ENCODE measurements around the gene MAK.
"Not testable (repeated sequence)": the region's sequence is repeated elsewhere in the genome, so short reads cannot be mapped to it uniquely, and the experiment has no call there.

MAK gene

GRCh38 chr6:10831609-10832008 lies 6.7 kb downstream of the MAK start:
- DNase-seq (ENCODE audit: low read depth): no peak
- no peak overlapping the region for H3K4me3 ChIP-seq (ENCODE audit: low read depth, low read length)
- no peak for TF ChIP-seq CTCF (IDR thresholded peaks at IDR 0.05; ENCODE audit: control insufficient read depth, extremely low read depth, insufficient read depth)

GRCh38 chr6:10824819-10825218 lies 13.5 kb downstream of the MAK start:
- no peak for DNase-seq (ENCODE audit: low read depth)
- H3K4me3 ChIP-seq (ENCODE audit: low read depth, low read length): no peak overlapping the region
- TF ChIP-seq CTCF (IDR thresholded peaks at IDR 0.05; ENCODE audit: control insufficient read depth, extremely low read depth, insufficient read depth): no peak

- no peak overlapping the region for H3K4me3 ChIP-seq (ENCODE audit: low read depth, low read length)
- DNase-seq (ENCODE audit: low read depth): no peak
- no peak for TF ChIP-seq CTCF (IDR thresholded peaks at IDR 0.05; ENCODE audit: control insufficient read depth, extremely low read depth, insufficient read depth)
These were observed 14.0 kb downstream of the MAK start for GRCh38 chr6:10824297-10824696.

- H3K4me3 ChIP-seq (ENCODE audit: low read depth, low read length); DNase-seq (ENCODE audit: low read depth): not testable (repeated sequence)
These were observed 24.2 kb downstream of the MAK start for GRCh38 chr6:10814176-10814575.

- TF ChIP-seq CTCF (IDR thresholded peaks at IDR 0.05; ENCODE audit: control insufficient read depth, extremely low read depth, insufficient read depth): no peak
- no peak overlapping the region for H3K4me3 ChIP-seq (ENCODE audit: low read depth, low read length)
- no peak for DNase-seq (ENCODE audit: low read depth)
These were observed 29.2 kb downstream of the MAK start for GRCh38 chr6:10809098-10809497.

GRCh38 chr6:10808376-10808775 lies 30.0 kb downstream of the MAK start:
- no peak for DNase-seq (ENCODE audit: low read depth)
- H3K4me3 ChIP-seq (ENCODE audit: low read depth, low read length): no peak overlapping the region
- no peak for TF ChIP-seq CTCF (IDR thresholded peaks at IDR 0.05; ENCODE audit: control insufficient read depth, extremely low read depth, insufficient read depth)

- DNase-seq (ENCODE audit: low read depth): peak; percentile 30
- H3K4me3 ChIP-seq (ENCODE audit: low read depth, low read length): no peak overlapping the region
- peak; percentile 94 for TF ChIP-seq CTCF (IDR thresholded peaks at IDR 0.05; ENCODE audit: control insufficient read depth, extremely low read depth, insufficient read depth)
These were observed 37.0 kb downstream of the MAK start for GRCh38 chr6:10801224-10801848.
